Neural crest cell (in vitro differentiated cells): Measurements from ENCODE around the gene ZPR1. TPM values are rescaled to one million over a fixed set of nuclear protein-coding genes. Genes with fewer than 3 reads are reported as not detected.
"Not testable (repeated sequence)": the region's sequence is repeated elsewhere in the genome, so short reads cannot be mapped to it uniquely, and the experiment has no call there.

ENCODE experiments used
- DNase-seq: peaks from one replicate; pipeline ENCODE4 v3.0.0; 2021; ENCODE audit warnings: low read depth, mixed read lengths, low spot score
- H3K27ac Mint-ChIP-seq: one replicate; pipeline ENCODE4 v1.8.0; 2021; ENCODE audit warnings: mild to moderate bottlenecking, mixed read lengths; ENCODE audit not compliant: unreplicated experiment
- H3K27me3 Mint-ChIP-seq: 2 replicates; pipeline ENCODE4 v1.8.0; 2021; ENCODE audit warnings: low read depth, mild to moderate bottlenecking, mixed read lengths
- H3K36me3 Mint-ChIP-seq: 2 replicates; pipeline ENCODE4 v1.8.0; 2021; ENCODE audit warnings: low read depth, mild to moderate bottlenecking, mixed read lengths
- H3K4me1 Mint-ChIP-seq: 2 replicates; pipeline ENCODE4 v1.8.0; 2021; ENCODE audit warnings: mixed read lengths
- H3K4me3 Mint-ChIP-seq: one replicate; pipeline ENCODE4 v1.8.0; 2021; ENCODE audit warnings: mild to moderate bottlenecking, mixed read lengths
- H3K9me3 Mint-ChIP-seq: 2 replicates; pipeline ENCODE4 v1.8.0; 2021; ENCODE audit warnings: mixed read lengths
- total RNA-seq: library from RNA; stranded (reverse); gene quantifications from 2 replicates; pipeline ENCODE4 v1.2.1, GENCODE V29; 2021
- TF ChIP-seq, protein P1 (sequence below): fragments of 200-600 bp; sonication (generic); conservative IDR thresholded peaks from 2 replicates; pipeline ENCODE4 v1.5.0; 2021; ENCODE audit warnings: antibody characterized with exemption, mild to moderate bottlenecking

ZPR1 gene
- total RNA-seq, 1 donor from 2014 or later = 44.5 TPM

DNA sequence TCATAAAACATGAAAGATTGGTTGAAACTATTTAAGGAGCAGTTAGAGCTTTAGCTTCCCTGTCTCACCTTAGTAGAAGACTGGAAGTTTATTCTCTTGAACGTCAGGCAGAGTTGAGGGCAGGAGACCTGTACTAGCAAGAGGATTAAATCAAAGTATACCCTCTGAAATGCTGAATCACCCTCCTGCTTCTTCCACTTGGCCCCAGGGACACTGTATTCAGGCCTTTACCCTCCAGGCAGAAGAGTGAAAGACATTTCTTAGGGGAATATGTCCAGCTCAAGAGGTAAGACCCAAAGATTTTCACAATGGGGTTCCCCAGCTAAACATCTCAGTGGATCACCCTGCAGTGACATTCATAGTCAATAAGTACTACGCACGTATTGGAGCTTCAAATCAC lies 23.4 kb upstream of the ZPR1 start:
- peaks cover 3% of the 10 kb centered on the region for H3K9me3 Mint-ChIP-seq
- no peak overlapping the region for H3K27ac Mint-ChIP-seq
- H3K36me3 Mint-ChIP-seq = no peaks in the 10 kb centered on the region
- TF ChIP-seq, protein P1, sequence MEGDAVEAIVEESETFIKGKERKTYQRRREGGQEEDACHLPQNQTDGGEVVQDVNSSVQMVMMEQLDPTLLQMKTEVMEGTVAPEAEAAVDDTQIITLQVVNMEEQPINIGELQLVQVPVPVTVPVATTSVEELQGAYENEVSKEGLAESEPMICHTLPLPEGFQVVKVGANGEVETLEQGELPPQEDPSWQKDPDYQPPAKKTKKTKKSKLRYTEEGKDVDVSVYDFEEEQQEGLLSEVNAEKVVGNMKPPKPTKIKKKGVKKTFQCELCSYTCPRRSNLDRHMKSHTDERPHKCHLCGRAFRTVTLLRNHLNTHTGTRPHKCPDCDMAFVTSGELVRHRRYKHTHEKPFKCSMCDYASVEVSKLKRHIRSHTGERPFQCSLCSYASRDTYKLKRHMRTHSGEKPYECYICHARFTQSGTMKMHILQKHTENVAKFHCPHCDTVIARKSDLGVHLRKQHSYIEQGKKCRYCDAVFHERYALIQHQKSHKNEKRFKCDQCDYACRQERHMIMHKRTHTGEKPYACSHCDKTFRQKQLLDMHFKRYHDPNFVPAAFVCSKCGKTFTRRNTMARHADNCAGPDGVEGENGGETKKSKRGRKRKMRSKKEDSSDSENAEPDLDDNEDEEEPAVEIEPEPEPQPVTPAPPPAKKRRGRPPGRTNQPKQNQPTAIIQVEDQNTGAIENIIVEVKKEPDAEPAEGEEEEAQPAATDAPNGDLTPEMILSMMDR = no peak
- no peak for DNase-seq
- no peaks in the 10 kb centered on the region for H3K4me1 Mint-ChIP-seq
- no peaks in the 10 kb centered on the region for H3K27me3 Mint-ChIP-seq
- no peak overlapping the region for H3K4me3 Mint-ChIP-seq

DNA sequence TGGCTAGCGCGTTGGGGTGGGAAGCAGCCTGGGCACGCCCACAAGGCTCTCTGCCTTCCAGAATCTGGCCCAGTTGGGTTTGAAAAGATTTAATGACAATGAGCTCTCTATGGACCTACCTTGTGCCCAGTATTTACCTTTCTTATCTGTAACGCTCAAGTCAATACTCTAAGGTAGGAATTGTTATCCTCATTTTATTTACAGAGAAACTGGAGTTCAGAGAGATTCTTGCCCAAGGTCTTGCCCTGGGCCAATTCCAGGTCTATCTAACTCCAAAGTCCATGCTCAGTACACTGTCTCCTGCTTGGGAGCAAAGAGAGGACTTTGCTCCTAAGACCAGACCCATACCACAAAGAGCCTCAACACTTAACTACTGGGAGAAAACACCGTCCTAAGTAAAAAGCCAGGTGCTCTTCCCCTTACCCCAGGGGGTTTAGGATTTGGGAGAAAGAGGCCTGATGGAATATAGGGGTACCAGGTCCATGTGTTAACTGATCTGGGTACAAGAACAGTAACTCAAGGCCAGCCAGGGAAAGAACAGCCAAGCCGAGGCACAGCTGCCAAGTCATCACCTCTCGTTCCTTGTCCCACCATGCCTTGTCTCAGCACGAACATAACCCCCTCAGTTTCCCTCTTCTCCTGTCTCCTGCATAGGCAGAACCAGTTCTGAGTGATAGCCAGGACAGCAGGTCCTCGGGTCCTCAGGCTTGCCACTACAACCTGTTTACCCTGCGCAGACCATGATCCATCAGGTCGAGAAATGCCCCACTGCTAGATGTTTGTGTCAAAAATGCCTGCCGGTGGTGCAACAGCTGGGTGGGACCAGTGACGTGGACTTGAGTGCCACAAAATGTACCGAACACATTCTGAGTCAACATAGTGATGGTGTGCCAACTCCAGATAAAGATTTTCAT lies 20.7 kb upstream of the ZPR1 start:
- no peak for DNase-seq
- Mint-ChIP-seq H3K27ac (no peak overlapping the region), H3K9me3 (peaks cover 3% of the 10 kb centered on the region), H3K4me3 (no peak overlapping the region), H3K4me1 (no peaks in the 10 kb centered on the region), H3K36me3 (no peaks in the 10 kb centered on the region), H3K27me3 (no peaks in the 10 kb centered on the region)
- TF ChIP-seq, protein P1 = no peak

- TF ChIP-seq, protein P1 = no peak
- no peak for DNase-seq
- peaks cover 2% of the 10 kb centered on the region for H3K27me3 Mint-ChIP-seq
These were observed 19.9 kb upstream of the ZPR1 start for GRCh38 chr11:116807601-116808261.

DNA sequence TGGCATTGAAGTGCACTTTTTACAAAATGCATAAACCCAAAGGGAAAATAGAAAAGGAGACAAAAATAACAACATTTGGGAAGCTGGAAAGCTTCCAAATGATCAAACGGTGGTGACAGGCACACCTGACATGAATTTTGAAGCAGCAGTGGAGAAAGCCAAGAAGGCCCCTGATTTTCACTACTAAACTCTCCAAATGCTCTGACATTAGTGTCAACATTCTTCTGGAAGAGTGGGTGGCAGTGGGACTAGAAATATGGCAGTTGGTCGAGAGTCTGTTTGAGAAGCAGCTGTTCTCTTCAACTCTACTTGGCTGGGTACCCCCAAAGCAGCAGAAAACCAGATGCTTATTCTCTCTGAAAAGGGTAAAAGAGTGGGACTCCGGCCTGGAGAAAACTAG lies 16.2 kb upstream of the ZPR1 start:
- H3K9me3 Mint-ChIP-seq = peaks cover 1% of the 10 kb centered on the region
- TF ChIP-seq, protein P1 = no peak
- H3K4me3 Mint-ChIP-seq = no peak overlapping the region
- no peaks in the 10 kb centered on the region for H3K4me1 Mint-ChIP-seq
- no peak for DNase-seq
- peaks cover 4% of the 10 kb centered on the region for H3K27me3 Mint-ChIP-seq
- H3K36me3 Mint-ChIP-seq = no peaks in the 10 kb centered on the region
- peak overlapping the region; percentile 54 for H3K27ac Mint-ChIP-seq

More at GRCh38 chr11:116807601-116808261, 19.9 kb upstream of the ZPR1 start:
- H3K9me3 Mint-ChIP-seq = peaks cover 3% of the 10 kb centered on the region
- H3K4me1 Mint-ChIP-seq = no peaks in the 10 kb centered on the region
- no peak overlapping the region for H3K27ac Mint-ChIP-seq
- no peak overlapping the region for H3K4me3 Mint-ChIP-seq
- H3K36me3 Mint-ChIP-seq = no peaks in the 10 kb centered on the region

DNA sequence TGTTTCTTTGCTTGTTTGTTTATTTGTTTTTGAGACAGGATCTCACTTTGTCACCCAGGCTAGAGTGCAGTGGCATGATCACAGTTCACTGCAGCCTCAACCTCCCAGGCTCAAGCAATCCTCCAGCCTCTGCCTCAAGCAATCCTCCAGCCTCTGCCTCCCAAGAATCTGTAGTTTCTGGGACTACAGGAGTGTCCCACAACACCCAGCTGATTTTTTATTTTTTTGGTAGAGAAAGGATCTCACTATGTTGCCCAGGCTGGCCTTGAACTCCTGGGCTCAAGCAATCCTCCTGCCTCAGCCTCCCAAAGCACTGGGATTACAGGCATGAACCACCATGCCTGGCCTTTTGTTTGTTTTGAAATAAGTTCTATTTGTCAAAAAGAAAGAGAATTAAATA lies 13.8 kb upstream of the ZPR1 start:
- H3K27me3 Mint-ChIP-seq, H3K9me3 Mint-ChIP-seq, H3K36me3 Mint-ChIP-seq, DNase-seq, H3K4me1 Mint-ChIP-seq, H3K4me3 Mint-ChIP-seq, H3K27ac Mint-ChIP-seq: not testable (repeated sequence)

DNA sequence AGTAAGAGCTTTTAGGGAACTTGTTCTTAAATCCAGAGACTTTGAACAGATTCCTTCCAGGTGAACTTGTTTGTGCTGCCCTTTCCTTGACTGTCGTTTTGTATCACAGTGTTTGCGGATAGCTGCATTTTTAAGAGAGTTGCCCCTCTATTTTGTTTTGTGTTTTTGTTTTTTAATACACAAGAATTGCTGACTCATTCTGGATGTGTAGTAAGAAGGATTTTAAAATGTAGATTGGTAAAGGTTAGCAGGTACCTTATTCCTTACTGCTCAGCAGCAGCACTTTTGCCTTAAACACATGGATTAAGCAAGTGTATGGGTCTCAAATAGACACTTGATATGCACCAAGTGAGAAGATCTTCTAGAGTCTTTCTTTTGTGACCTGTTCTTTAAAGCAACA lies 12.8 kb upstream of the ZPR1 start:
- no peaks in the 10 kb centered on the region for H3K36me3 Mint-ChIP-seq
- no peak overlapping the region for H3K27ac Mint-ChIP-seq
- no peak for DNase-seq
- H3K4me3 Mint-ChIP-seq = no peak overlapping the region
- no peaks in the 10 kb centered on the region for H3K9me3 Mint-ChIP-seq
- H3K4me1 Mint-ChIP-seq = no peaks in the 10 kb centered on the region
- peaks cover 4% of the 10 kb centered on the region for H3K27me3 Mint-ChIP-seq
- TF ChIP-seq, protein P1 = no peak
